LNCaP clone FGC (cell line): ENCODE results near the gene ZFAND3.

ENCODE experiments used
- DNase-seq: peaks from one replicate; pipeline ENCODE4 v3.0.0-alpha.2; 2011; ENCODE audit warnings: low read depth
- H3K4me3 ChIP-seq: 2 replicates; pipeline ENCODE4 v1.5.1; 2011; ENCODE audit warnings: mild to moderate bottlenecking, low read depth, low read length, control low read depth
- TF ChIP-seq, protein P1 (sequence below): IDR thresholded peaks from 2 replicates; pipeline ENCODE4 v1.5.1; 2012; ENCODE audit warnings: mild to moderate bottlenecking; ENCODE audit not compliant: control insufficient read depth, insufficient read depth; ENCODE audit errors: extremely low read depth

The ZFAND3 gene

DNA sequence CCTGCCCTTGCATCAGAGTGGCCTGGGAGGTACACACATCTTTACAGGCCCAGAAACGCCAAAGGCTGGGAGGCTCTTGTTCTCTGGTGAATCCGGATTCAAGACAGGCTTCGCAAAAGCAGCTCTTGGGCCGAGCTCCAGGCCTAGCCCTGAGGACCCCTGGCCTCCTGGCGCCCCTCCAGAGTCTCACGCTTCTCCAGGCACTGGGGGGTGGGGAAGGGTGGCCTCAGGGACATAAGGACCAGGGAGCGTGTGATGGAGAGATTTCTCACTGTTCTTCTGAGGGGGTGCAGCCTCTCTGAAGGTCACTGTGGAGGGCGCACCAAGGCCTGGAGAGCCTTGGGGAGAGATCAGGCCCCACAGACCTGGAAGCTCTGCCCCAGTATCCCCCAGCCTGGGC, 349.2 kb downstream of the ZFAND3 start:
- TF ChIP-seq, protein P1, sequence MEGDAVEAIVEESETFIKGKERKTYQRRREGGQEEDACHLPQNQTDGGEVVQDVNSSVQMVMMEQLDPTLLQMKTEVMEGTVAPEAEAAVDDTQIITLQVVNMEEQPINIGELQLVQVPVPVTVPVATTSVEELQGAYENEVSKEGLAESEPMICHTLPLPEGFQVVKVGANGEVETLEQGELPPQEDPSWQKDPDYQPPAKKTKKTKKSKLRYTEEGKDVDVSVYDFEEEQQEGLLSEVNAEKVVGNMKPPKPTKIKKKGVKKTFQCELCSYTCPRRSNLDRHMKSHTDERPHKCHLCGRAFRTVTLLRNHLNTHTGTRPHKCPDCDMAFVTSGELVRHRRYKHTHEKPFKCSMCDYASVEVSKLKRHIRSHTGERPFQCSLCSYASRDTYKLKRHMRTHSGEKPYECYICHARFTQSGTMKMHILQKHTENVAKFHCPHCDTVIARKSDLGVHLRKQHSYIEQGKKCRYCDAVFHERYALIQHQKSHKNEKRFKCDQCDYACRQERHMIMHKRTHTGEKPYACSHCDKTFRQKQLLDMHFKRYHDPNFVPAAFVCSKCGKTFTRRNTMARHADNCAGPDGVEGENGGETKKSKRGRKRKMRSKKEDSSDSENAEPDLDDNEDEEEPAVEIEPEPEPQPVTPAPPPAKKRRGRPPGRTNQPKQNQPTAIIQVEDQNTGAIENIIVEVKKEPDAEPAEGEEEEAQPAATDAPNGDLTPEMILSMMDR: no peak
- no peak overlapping the region for H3K4me3 ChIP-seq
- no peak for DNase-seq

- H3K4me3 ChIP-seq: no peak overlapping the region
- TF ChIP-seq, protein P1: no peak
- no peak for DNase-seq
Measured at GRCh38 chr6:38169221-38169976, 349.9 kb downstream of the ZFAND3 start.

DNA sequence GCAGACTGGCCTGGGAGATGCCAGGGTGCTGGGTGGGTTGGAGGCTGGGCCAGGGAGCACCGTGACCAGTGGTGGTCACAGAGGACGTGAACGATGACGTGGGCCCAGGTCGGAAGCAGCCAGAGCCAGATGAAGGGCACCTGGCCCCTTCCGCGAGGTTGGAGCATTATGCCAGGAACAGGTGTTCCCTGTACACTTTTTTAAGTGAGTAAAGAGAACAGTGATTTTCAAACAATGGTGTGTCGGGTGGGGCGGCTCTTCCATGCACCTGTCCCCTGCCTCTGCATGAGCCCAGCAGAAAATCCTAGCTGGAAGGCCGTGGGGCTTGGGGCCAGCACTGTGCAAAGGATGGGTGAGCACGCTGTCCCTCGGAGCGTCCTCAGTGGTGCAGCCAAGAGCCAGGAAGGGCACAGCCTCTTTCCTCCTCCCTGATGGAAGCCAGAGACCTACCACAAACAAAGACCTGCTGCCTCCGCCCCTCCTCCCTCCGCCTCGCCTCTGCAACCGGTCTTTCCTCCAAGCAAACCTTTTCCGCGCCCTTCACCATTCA, 350.5 kb downstream of the ZFAND3 start:
- peak; percentile 48 for DNase-seq
- TF ChIP-seq, protein P1: no peak
- no peak overlapping the region for H3K4me3 ChIP-seq

- H3K4me3 ChIP-seq: no peak overlapping the region
- no peak for DNase-seq
- TF ChIP-seq, protein P1: no peak
Measured at GRCh38 chr6:38170666-38171355, 351.3 kb downstream of the ZFAND3 start.

DNA sequence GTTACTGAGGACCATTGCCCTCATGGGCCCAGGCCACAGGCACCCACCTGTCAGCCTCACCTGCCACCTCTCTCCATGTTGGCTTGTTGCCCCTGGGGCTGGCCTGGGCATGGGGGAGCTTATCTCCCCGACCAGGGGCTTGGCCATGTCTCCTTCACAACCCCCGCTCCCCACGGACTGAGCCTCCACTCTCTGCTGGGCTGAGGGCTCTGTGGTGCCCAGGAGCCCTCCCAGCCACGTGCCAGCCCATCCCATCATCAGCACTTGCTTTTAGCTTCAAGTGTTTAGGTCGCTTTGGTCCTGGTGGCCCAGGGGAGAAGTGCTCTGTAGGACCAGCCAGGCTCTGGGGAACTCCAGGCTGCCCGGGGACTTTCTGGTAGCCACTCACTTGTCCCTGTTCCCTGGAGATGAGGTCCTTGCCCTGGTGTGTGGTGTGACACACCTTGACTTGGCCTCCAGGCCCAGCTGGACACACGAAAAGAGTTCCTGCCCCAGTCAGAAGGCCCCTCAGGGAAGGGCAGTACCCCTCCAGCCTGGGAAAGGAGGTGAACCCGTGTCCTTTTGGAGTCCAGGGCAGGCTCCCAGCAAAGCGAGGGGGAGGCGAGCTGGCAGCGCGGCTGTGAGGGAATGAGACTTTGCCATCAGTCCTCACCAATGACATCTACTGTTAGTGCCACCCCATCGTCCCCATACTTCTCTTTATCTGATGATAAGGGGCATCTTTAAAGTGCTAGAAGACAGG, 352.6 kb downstream of the ZFAND3 start:
- no peak overlapping the region for H3K4me3 ChIP-seq
- no peak for DNase-seq
- TF ChIP-seq, protein P1: no peak

DNA sequence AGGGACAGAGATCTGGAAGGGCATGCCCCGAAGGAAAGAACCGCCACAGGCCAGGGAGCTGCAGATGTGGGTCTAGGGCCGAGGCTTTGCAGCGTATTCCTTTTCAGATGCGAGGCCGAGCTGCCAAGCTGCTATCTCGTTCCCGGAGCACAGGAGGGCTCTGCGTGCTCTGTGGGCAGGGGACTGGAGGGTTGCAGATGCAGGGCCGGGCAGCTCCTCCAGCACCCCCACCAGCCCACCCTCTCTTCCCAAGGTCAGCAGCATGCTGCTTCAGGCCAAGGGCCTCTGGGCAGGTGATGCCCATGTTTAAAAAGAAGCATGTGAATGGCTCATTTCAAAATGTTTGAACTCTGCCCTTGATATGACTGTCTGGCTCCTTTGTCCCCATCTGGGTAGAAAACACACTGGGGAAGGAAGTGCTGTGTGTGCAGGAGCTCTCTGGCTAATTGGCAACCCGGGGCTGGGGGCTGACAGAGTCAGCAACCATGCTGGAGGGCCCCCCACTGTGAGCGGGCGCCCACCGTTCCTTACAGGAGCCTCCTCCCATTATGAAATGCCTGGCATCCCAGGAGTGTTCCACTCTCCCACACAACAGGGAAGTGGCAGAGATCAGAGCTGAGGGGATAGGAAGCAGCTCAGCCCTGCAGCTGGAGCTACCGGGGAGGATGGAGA, 353.3 kb downstream of the ZFAND3 start:
- no peak for DNase-seq
- TF ChIP-seq, protein P1: no peak
- no peak overlapping the region for H3K4me3 ChIP-seq
